Measurements from ENCODE around the gene ZXDC.

Gene ZXDC

GRCh38 chr3:126451511-126451910 is 24.2 kb downstream of the ZXDC start:
- DNase-seq (ENCODE audit: insufficient read length, low spot score) = no peak
- FAIRE-seq = no peak
- TF ChIP-seq CTCF (IDR thresholded peaks at IDR 0.05; ENCODE audit: insufficient read depth, missing control alignments) = no peak

- no peak for DNase-seq (ENCODE audit: insufficient read length, low spot score)
Observed at GRCh38 chr3:126450744-126451143, 24.9 kb downstream of the ZXDC start.

GRCh38 chr3:126450219-126450618 is 25.5 kb downstream of the ZXDC start:
- DNase-seq (ENCODE audit: insufficient read length, low spot score) (no peak), FAIRE-seq (no peak)
- TF ChIP-seq CTCF (IDR thresholded peaks at IDR 0.05; ENCODE audit: insufficient read depth, missing control alignments) = no peak

More at GRCh38 chr3:126450744-126451143, 24.9 kb downstream of the ZXDC start:
- no peak for FAIRE-seq
- TF ChIP-seq CTCF (IDR thresholded peaks at IDR 0.05; ENCODE audit: insufficient read depth, missing control alignments) = no peak

GRCh38 chr3:126449621-126450051 is 26.1 kb downstream of the ZXDC start:
- FAIRE-seq (no peak), DNase-seq (ENCODE audit: insufficient read length, low spot score) (no peak)

GRCh38 chr3:126448893-126449180 is 26.9 kb downstream of the ZXDC start:
- no peak for TF ChIP-seq CTCF (IDR thresholded peaks at IDR 0.05; ENCODE audit: insufficient read depth, missing control alignments)
- DNase-seq (ENCODE audit: insufficient read length, low spot score) (no peak), FAIRE-seq (no peak)

More at GRCh38 chr3:126449621-126450051, 26.1 kb downstream of the ZXDC start:
- TF ChIP-seq CTCF (IDR thresholded peaks at IDR 0.05; ENCODE audit: insufficient read depth, missing control alignments) = no peak

- DNase-seq (ENCODE audit: insufficient read length, low spot score) = no peak
Observed at GRCh38 chr3:126448136-126448892, 27.4 kb downstream of the ZXDC start.

More at GRCh38 chr3:126448136-126448892, 27.4 kb downstream of the ZXDC start:
- no peak for TF ChIP-seq CTCF (IDR thresholded peaks at IDR 0.05; ENCODE audit: insufficient read depth, missing control alignments)
- no peak for FAIRE-seq
